HG03039 (cell line): ENCODE measurements around the gene HDAC4.

Source experiments
- ATAC-seq: cut with Tn5 transposase; IDR thresholded peaks from one replicate; pipeline ENCODE4 v1.9.1; 2021; ENCODE audit warnings: mild to moderate bottlenecking, moderate library complexity; ENCODE audit not compliant: unreplicated experiment

The HDAC4 gene

DNA sequence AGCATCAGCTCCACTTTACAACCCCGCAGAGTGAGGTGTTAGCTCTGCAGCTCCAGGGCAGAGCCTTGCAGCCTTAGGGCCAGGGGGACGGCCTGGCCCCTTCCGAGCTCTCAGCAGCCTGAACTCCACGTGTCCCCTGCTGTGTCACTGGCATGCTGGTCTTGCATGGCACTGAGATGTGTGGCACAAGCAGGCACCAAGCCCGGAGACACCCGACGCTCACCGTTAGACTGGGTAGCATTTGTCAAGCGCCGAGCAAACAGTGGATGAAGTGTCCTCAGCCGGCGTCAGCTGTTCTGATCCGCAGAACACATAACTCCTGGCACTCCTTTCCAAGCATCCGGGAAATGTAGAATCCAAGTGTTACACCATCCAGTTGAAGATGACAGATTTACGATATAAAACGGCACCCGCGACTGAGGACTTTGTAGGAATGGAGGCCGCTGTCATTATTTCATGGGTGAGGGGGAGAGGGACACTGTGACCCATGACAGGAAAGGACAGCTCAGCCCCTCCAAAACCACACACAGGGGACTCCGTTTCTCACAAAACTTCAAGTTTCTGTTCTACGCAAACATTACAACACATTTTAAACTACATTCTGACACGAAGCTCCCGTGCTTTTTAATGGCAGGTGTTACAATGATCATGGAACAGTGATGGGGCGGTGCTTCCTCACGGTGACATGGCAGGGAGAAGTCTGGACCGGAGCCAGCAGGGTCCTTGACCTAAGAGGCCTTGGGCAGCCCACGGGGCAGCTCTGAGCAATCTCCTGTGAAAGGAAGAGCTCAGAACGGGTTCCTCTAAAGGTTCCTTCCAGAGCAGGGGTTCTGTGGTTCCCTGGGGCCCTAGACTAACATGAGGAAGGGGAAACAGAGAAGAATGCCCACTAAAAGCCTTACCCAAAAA lies 89.4 kb downstream of the HDAC4 start:
- ATAC-seq, result no peak

GRCh38 chr2:239310401-239311061 lies 90.3 kb downstream of the HDAC4 start:
- no peak for ATAC-seq

DNA sequence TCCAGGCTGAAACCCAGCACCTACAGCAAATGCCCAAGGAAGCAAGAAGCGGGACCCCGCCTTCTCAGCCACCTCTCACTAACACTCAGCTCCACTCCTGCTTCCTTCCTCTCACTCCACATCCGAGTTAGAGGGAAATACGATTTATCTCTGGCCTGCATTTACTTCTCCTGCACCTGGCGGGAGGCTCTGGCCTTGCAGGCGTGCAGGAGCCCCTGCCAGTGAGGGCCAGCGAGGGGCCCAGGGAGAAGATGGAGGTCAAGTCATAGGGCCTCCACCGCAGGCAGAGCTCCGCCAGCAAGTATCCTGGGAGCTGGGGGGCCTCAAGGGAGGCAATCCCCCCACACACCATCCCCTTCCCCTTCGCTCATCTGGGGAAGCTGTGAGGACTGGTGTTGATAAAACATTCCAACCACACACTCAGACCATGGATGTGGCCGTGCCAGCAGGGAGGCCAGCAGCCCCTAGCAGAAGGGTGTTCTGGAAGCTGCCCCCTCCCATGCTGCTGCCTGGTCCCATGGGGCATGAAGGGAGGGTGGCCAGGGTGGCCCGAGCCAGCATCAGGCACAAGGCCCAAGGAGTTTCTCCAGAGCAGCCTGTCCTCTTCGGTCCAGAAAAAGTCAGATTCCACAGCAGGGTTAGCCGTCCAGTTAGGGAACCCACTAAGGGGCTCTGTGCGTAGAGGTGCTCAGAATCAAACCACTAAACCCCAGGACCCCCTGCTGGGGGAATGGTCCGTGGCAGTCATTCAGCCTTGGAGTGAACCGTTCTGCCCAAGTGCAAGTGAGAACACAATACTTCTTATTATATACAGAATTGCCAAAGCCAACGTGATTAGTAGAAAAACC lies 91.2 kb downstream of the HDAC4 start:
- ATAC-seq, result no peak

GRCh38 chr2:239308661-239309397 lies 92.0 kb downstream of the HDAC4 start:
- no peak for ATAC-seq

DNA sequence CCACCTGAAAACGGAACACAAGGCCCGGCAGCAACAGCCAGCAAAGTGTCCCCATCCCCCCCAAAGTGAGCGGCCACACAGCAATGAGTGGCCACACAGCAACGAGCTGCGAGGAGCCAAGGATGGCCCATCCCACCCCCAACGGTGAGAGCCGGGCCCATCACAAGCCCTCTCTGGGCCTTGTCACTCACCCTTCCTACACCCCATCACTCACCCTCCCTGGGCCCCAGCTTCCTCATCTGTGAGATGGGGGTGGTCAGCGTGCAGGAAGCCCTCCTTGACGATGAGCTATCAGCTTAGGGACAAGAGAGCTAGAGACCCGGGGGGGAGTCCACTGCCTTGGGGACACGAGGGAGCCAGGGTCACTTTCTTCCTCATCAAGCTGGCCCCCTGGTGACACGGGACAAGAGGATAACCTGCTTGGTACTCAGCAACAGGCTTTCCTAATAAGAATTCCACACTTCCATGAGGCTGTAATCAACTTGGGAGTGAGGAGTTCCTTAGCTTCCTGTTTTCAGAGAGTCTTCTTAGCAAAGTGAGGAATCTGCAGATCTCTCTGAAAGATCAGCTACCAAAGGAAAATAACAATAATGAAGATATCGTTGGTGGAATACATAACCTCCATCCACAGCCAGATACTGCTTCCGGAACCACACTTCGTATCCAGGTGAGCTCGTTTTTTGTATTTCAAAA lies 92.8 kb downstream of the HDAC4 start:
- no peak for ATAC-seq

DNA sequence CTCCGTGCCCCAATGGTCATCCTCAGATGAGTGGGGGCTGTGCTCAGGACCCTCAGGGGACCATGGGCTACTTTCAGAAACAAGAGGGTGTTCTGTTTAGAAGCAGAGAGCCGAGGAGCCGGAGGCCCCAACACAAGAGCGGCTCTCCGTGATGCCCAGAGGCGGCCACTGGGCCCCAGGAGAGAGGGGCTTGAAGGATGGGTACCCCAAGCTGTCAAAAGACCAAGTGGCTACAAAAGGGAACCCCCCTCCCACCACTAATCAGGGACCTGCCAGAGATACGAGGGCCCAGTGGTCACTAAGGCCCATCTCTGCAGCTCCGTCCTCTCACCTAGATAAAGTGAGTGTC lies 93.6 kb downstream of the HDAC4 start:
- ATAC-seq, result no peak

DNA sequence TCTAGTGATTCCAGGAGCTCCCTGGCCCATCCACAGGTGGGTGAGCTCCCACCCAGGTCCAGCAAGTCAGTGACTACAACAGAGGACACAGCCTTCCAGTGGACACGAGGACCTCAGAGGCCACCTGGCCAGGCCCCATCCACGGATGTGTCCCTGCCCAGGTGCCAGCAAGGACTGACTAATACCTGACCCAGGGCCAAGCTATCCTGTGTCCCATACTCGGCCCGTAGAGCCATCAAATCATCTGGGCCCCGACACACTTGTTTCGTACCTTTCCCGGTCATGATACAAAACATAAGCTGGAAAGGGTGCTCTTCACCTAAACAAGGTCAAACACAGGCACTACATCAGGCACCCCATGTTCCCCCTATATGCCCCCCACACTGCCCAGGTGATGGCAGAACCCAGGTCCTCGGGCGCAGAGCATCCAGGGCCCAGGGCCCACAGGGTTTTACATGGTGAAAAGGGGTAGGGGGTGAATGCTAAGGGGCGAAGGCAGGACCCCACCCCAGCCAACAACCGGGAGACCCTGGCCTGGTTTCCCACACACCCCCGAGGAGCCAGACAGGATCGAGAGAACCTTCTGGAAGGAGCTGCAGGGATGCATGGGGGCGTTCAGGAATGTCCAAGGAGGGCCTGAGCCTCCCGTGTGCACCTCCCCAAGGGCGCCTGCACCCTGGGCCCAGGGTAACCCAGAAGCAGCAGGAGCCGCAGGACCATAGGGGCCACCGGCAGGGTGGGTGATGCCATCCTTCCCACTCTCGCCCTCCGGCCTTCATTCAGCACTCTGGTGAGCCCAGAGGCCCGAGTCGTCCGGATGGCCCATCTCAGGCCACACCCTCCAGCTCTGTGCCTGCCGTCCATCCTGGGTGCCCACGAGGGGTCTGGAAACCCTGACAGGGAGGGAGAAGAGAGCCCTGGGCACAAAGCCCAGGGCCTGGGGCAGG lies 94.3 kb downstream of the HDAC4 start:
- no peak for ATAC-seq

DNA sequence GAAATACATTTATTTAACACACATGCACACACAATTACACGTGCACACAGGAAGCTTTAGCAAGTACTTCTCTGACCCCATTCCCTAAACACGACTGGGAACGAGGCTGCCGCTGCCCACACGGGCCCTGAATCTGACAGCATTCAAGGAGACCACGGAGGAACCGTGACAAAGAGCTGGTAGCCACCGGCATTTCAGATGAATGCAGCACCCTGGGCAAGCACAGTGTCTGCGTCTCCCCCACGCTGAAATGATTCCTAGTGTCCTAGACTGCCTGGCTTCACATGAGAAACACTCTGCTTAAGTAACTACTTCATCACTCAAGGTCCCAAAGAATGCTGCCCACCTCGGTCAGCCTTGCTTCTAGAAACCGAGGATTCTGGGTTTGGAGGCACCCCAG lies 95.0 kb downstream of the HDAC4 start:
- no peak for ATAC-seq

GRCh38 chr2:239305222-239305575 lies 95.6 kb downstream of the HDAC4 start:
- ATAC-seq, result no peak

- ATAC-seq, result no peak
These were observed 96.1 kb downstream of the HDAC4 start for GRCh38 chr2:239304533-239305221.

- ATAC-seq, result no peak
These were observed 96.9 kb downstream of the HDAC4 start for GRCh38 chr2:239303711-239304532.

DNA sequence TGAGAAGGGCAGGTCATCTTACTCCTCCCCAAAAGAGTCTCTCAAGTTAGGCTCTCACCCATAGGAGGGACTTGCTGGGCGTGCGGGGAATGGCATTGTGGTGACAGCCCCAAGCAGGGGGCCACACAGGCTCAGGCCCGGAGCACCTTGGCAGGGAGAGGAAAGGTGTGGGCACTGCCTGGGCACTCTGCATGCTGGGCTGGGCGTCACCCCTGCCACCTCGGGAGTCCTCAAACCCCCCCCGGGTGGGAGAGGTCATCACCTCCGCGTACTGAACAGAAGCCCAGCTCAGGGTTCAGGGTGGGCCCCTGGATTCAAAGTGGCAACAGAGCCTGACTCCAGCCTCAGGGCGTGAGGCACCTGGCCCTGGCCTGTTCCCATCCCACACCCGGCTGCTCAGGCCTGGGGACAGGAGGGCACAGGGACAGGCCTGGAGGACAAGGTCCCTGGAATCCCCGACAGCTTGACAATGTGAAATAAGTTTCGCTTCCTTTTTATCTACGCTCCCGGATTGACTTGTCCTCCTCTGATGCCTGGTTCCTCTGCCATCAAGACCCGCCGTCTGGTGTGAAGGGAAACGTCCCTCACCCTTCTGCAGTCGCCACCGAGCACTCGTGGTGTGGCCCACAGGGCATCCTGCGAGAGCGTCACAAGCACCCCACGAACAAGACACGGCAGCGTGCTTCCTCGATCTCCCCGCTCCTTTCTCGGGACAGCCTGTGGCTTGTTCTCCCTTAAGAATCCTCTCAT lies 97.8 kb downstream of the HDAC4 start:
- ATAC-seq, result no peak

DNA sequence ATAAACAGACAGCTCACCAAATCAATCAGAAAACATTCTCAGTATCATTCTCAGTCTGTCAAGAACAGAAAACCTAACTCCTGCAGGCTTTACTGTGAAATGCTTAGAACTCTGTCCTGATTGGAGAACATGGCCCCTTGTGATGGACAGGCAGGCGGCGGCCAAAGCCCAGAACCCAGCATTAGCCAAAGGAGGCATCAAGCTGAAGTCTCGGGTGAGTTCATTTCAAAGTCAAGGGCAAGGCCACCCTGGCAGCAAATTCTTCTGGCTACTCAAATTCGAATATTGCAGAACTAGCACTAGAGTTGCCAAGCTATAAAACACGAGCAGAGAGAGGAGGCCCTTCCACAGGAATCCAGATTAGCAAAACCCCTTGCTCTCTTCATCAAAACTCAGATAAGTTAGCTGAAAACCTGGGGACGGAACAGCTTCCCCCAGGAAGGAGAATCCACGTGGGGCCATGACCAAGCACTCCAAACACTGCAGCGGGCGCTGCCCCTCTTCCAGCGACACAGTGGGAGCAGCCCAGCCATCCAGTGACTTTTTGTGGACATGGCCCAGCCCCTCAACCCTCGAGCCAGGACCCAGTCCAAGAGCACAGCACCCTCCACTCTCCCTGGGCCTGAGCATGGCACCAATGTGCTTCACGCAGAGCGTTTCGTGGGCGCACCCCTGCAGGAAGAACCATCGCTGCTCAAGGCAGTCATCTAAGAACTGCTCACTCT lies 98.6 kb downstream of the HDAC4 start:
- ATAC-seq, result no peak

DNA sequence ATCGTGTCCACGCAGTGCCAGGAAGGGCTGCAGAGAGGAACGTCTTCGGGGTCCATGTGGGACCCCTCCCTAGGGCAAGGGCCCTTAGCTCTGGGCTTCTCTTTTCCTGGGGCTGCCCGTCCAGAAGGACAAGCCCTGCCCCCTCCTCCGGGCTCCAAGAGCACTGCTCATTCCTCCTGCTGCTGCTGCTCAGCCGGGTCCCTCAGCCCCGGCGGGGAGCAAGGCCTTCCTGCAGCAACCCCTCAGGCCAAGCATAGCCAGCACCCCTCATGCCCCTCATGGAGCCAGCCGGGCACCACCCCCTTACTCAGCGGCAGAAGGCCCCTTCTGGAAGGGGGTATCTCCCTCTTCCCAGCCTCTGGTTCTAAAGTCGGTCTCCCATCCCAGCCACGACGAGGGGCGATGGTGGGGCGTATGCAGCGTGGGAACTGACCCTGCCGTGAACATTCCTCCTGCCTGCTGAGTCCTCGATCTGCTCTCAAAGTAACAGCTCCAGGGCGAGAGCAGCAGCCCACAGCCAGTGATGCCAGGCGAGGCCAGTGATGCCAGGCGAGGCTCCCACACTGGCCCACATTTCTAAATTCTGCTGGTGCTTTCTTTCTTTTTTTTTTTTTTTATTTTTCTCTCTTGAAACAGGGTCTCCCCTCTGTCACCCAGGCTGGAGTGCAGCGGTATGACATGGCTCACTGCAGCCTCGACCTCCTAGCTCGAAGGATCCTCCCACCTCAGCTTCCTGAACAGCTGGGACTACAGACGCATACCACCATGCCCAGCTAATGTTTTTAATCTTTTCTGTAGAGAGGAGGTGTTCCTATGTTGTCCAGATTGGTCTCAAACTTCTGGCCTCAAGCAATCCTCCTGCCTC lies 99.7 kb downstream of the HDAC4 start:
- ATAC-seq, result no peak

GRCh38 chr2:239300242-239300641 lies 100.6 kb downstream of the HDAC4 start:
- ATAC-seq, result no peak
